Pancreas (tissue), 10 donors: ENCODE results near the gene PARD3. TPM values are rescaled to one million over a fixed set of nuclear protein-coding genes. Genes with fewer than 3 reads are reported as not detected.

Experiments used
- ATAC-seq, 4 donors: fragments of 200-7000 bp; cut with Tn5 transposase; one replicate each; pipeline versions ENCODE4 v1.8.0 to v1.9.1; 2020; ENCODE audit warnings: mild to moderate bottlenecking in 4 of 4, moderate library complexity in 4 of 4
- DNase-seq, 6 donors: peaks; one replicate each; pipeline ENCODE4 v3.0.0-alpha.2; 2020
- FAIRE-seq: peaks from 2 replicates; lab custom pipeline; 2012; peaks lifted over from hg19 to GRCh38; lab: Jason Lieb, UNC
- H3K27ac ChIP-seq, 4 donors: fragments of 200-600 bp; sonication (generic); 1 replicate in 3 of 4; 2 replicates in 1 of 4; pipeline versions ENCODE4 v1.5.0 to v1.8.0; 2020
- H3K27me3 ChIP-seq, 4 donors: fragments of 200-600 bp; one replicate each; pipeline ENCODE4 v1.8.0; 2021
- H3K36me3 ChIP-seq, 3 donors: fragments of 200-600 bp; sonication (generic) in 1 of 3; one replicate each; pipeline versions ENCODE4 v1.5.0 to v1.8.0; 2020 to 2021
- H3K4me1 ChIP-seq, 3 donors: fragments of 200-600 bp; one replicate each; pipeline ENCODE4 v1.8.0; 2021
- H3K4me3 ChIP-seq, 4 donors: fragments of 200-600 bp; sonication (generic) in 2 of 4; one replicate each; pipeline versions ENCODE4 v1.5.0 to v1.8.0; 2020 to 2021
- H3K9me3 ChIP-seq, 4 donors: fragments of 200-600 bp; one replicate each; pipeline ENCODE4 v1.8.0; 2021
- WGBS, 2 donors: extraction: QIAGEN DNeasy Blood & Tissue Kit; methylation state at CpG; one replicate each; pipeline ENCODE4 v1.1.7; 2013; 5-methylcytosine and 5-hydroxymethylcytosine counted together
- intact Hi-C, 3 donors: fragments of 100-400 bp; cut with DNase I; formaldehyde crosslinking; loops; one replicate each; pipeline versions ENCODE4 v1.11.1 to v1.14.2; 2022
- polyA plus RNA-seq, 2 donors: library from polyadenylated mRNA; stranded (reverse); fragments of 200-250 nt; gene quantifications; one replicate each; pipeline ENCODE4 v1.2.3, GENCODE V29; 2013
- total RNA-seq, 6 donors: library from RNA; stranded (reverse); fragmentation: NEBNext Ultra II Directional in 4 of 6; extraction: Animal tissue kit (Norgen Biotek cat#: 25700) in 4 of 6; gene quantifications; one replicate each; pipeline versions ENCODE4 v1.2.1 to v1.2.4, GENCODE V29; 2021 to 2023
- TF ChIP-seq, protein P1 (sequence below), 4 donors: fragments of 200-600 bp; sonication (generic) in 3 of 4; IDR thresholded peaks; one replicate each; pipeline versions ENCODE4 v1.5.0 to v1.8.0; 2021; ENCODE audit warnings: antibody characterized with exemption in 4 of 4
- donor health status: healthy with polysubstance abuse.
- donor health status: DM: no; HTN: no; CAD: no; lungs with moderate emphysema.
- donor health status: DM: no; HTN: no; CAD: no.
- donor health status: control.
- donor health status: control.
- donor health status: Bipolar disorder and iron deficiency.
- donor health status: DM: yes; HTN: yes; CAD: no.
- donor health status: DM: no; HTN: no; CAD: no.
- donor health status: DM: no; HTN: no; CAD: no.
- donor health status: DM: yes; HTN: yes; CAD: no.

PARD3 gene
- total and polyA plus RNA-seq, 8 donors = 12.8 to 32.3 (median 23.4) TPM

DNA sequence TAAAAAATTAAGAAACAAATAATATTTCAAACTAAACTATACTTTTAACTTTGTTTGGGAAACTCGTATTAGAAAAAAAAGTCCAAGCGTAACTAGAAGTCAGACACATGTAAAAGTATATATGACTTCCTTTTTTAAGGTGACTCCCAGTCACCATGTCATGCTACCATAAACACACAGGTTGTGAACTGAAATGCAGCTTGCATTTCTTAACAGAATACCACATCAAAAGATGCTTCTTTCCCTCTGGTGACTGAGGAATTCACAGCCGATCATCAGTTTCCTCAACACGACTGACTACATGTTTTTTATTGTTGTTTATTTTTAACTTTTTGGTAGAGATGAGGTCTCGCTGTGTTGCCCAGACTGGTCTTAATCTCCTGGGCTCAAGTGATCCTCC lies 445.0 kb downstream of the PARD3 start:
- no peaks in the 10 kb centered on the region for H3K36me3 ChIP-seq
- no peak for ATAC-seq
- no peak for DNase-seq
- no peak for FAIRE-seq
- WGBS, 2 donors = 91 to 95% methylated on average over 5 of the region's 5 CpGs
- intact Hi-C loops = no loop called here
- H3K4me1 ChIP-seq = no peaks in the 10 kb centered on the region
- no peaks in the 10 kb centered on the region for H3K9me3 ChIP-seq
- H3K27ac ChIP-seq = no peak overlapping the region
- TF ChIP-seq, protein P1, sequence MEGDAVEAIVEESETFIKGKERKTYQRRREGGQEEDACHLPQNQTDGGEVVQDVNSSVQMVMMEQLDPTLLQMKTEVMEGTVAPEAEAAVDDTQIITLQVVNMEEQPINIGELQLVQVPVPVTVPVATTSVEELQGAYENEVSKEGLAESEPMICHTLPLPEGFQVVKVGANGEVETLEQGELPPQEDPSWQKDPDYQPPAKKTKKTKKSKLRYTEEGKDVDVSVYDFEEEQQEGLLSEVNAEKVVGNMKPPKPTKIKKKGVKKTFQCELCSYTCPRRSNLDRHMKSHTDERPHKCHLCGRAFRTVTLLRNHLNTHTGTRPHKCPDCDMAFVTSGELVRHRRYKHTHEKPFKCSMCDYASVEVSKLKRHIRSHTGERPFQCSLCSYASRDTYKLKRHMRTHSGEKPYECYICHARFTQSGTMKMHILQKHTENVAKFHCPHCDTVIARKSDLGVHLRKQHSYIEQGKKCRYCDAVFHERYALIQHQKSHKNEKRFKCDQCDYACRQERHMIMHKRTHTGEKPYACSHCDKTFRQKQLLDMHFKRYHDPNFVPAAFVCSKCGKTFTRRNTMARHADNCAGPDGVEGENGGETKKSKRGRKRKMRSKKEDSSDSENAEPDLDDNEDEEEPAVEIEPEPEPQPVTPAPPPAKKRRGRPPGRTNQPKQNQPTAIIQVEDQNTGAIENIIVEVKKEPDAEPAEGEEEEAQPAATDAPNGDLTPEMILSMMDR (IDR thresholded peaks at IDR 0.05) = no peak
- no peak overlapping the region for H3K4me3 ChIP-seq
- no peaks in the 10 kb centered on the region for H3K27me3 ChIP-seq

DNA sequence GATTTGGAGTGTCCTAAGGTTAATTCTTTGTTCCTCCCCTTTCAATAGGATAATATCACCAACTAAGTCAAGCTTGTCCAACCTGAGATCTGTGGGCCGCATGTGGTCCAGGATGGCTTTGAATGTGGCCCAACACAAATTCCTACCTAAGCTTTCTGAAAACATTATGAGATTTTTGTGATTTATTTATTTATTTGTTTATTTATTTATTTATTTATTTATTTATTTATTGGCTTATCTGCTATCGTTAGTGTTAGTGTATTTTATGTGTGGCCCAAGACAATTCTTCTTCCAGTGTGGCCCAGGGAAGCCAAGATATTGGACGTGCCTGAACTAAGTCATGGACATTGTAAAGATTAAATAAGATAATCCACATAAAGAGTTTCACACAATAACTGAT lies 446.0 kb downstream of the PARD3 start:
- TF ChIP-seq, protein P1 (IDR thresholded peaks at IDR 0.05) = no peak
- no peaks in the 10 kb centered on the region for H3K27me3 ChIP-seq
- intact Hi-C loops = no loop called here
- H3K4me3 ChIP-seq = no peak overlapping the region
- FAIRE-seq = no peak
- ATAC-seq = no peak
- no peak overlapping the region for H3K27ac ChIP-seq
- WGBS, 2 donors = 92 to 96% methylated on average over 3 of the region's 3 CpGs
- no peaks in the 10 kb centered on the region for H3K36me3 ChIP-seq
- H3K9me3 ChIP-seq = no peaks in the 10 kb centered on the region
- DNase-seq = no peak
- H3K4me1 ChIP-seq = no peaks in the 10 kb centered on the region

DNA sequence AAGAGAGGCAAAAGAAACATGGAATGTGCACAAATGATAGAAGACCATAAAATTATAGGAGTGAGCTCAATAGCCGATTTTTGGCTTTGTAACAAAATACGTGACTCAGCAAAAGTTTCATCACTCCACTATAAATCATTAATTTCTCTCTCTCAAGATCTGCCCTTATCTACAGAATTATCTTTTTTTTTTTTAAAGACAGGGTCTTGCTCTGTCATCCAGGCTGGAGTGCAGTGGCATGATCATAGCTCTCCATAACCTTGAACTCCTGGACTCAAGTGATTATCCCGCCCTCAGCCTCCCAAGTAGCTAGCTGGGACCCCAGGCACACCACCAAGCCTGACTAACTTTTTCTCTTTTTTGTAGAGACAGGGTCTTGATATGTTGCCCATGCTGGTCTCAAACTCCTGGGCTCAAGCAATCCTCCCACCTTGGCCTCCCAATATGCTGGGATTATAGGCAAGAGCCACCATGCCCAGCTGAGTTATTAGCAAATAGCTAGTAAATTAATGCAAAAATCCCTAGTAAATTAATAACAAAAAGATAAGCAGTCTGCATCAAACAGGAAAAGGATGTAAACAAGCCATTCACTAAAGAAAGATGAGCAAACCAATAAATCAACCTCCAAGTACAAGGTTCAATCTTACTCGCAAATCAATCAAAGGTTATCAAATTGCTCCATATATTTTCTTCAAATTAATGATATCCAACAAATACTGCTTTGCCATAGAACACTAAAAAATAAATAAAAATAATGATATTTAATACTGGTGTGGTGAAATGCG lies 450.7 kb downstream of the PARD3 start:
- Histone ChIP-seq H3K27ac (no peak overlapping the region), H3K9me3 (no peaks in the 10 kb centered on the region), H3K36me3 (no peaks in the 10 kb centered on the region), H3K27me3 (no peaks in the 10 kb centered on the region), H3K4me3 (no peak overlapping the region), H3K4me1 (no peaks in the 10 kb centered on the region)
- DNase-seq (no peak), FAIRE-seq (no peak), ATAC-seq (no peak)
- TF ChIP-seq, protein P1 (IDR thresholded peaks at IDR 0.05) = no peak
- intact Hi-C loops = no loop called here
- 85 to 88% methylated on average over 5 of the region's 5 CpGs for WGBS, 2 donors

DNA sequence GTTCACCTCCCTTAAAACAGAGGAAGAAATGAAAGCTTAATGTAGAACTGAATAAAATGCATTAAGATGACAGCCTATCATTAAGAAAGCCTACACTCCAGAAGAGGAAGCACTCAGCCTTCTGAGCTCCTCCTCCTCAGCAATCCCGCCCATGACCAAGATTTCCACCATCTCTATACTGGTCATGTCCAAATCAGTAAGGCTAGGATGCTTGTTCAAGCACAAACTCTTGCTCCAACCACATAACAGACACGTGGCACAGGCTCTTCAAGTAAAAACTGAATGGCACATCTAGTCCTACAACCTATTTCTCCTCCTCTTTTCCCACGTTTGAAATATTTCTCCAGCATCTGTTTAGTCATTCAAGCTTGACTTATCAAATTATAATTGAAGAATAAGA lies 454.1 kb downstream of the PARD3 start:
- 84 to 90% methylated on average over 3 of the region's 3 CpGs for WGBS, 2 donors
- Histone ChIP-seq H3K27me3 (no peaks in the 10 kb centered on the region), H3K4me3 (no peak overlapping the region), H3K27ac (no peak overlapping the region), H3K4me1 (no peaks in the 10 kb centered on the region), H3K36me3 (peaks cover 0 to 7% (median 0%) of the 10 kb centered on the region in 3 donors), H3K9me3 (no peaks in the 10 kb centered on the region)
- FAIRE-seq (no peak), ATAC-seq (no peak), DNase-seq (no peak)
- intact Hi-C loops = no loop called here
- TF ChIP-seq, protein P1 (IDR thresholded peaks at IDR 0.05) = no peak

DNA sequence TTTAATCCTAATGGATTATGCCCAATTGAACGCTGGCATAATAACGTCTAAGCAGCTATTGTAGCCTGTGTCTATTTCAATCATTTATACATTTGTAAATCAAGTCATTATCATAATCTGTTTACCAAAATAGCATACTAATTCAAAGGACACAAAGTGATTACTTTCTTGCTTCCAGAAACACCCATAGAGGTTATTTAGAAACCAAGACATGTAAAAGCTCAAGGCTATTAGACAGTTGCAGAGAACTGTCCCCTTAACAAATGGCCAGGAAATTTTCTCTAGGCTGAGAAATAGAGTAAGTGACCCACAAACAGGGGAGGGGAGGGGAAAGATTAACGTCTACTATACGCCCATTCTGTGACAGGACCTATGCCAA lies 455.7 kb downstream of the PARD3 start:
- TF ChIP-seq, protein P1 (IDR thresholded peaks at IDR 0.05) = no peak
- no peak for DNase-seq
- no peaks in the 10 kb centered on the region for H3K27me3 ChIP-seq
- FAIRE-seq = no peak
- ATAC-seq = no peak
- peaks cover 0 to 7% (median 0%) of the 10 kb centered on the region in 3 donors for H3K36me3 ChIP-seq
- no peak overlapping the region for H3K27ac ChIP-seq
- H3K9me3 ChIP-seq = no peaks in the 10 kb centered on the region
- no peak overlapping the region for H3K4me3 ChIP-seq
- WGBS, 2 donors = 74 to 76% methylated on average over 4 of the region's 4 CpGs
- intact Hi-C loops = no loop called here
- no peaks in the 10 kb centered on the region for H3K4me1 ChIP-seq
